HEK293T (cell line): Measurements from ENCODE around the gene OR4D9.
A peak's percentile ranks its signal among the peaks of the same experiment; 100 is the strongest.

Experiments
- CTCF ChIA-PET: fragments of 350-600 bp; formaldehyde crosslinking; extraction: SDS; loops from one replicate; lab custom pipeline; 2021; ENCODE audit warnings: antibody characterized with exemption, inconsistent platforms; lab: Yijun Ruan, JAX
- POLR2A ChIA-PET: fragments of 350-600 bp; formaldehyde crosslinking; extraction: SDS; loops from one replicate; lab custom pipeline; 2020; ENCODE audit warnings: antibody characterized with exemption, inconsistent platforms; lab: Yijun Ruan, JAX
- DNase-seq: peaks from one replicate; pipeline ENCODE4 v3.0.0; 2012; ENCODE audit warnings: mixed read lengths; ENCODE audit errors: extremely low spot score
- ARNT ChIP-seq: fragments of 450-650 bp; IDR thresholded peaks from 2 replicates; pipeline ENCODE4 v1.6.1; 2017; ENCODE audit warnings: mild to moderate bottlenecking
- BHLHE40 ChIP-seq: fragments of 450-650 bp; IDR thresholded peaks from 2 replicates; pipeline ENCODE4 v1.6.1; 2016; ENCODE audit warnings: mild to moderate bottlenecking, moderate library complexity, borderline replicate concordance
- CTBP1 ChIP-seq: fragments of 450-650 bp; IDR thresholded peaks from 2 replicates; pipeline ENCODE4 v1.6.1; 2016; ENCODE audit warnings: borderline replicate concordance
- ELF4 ChIP-seq: fragments of 450-650 bp; IDR thresholded peaks from 2 replicates; pipeline ENCODE4 v1.6.1; 2017; ENCODE audit warnings: antibody characterized with exemption
- FOXA1 ChIP-seq: fragments of 450-650 bp; IDR thresholded peaks from 2 replicates; pipeline ENCODE4 v1.6.1; 2016; ENCODE audit warnings: mild to moderate bottlenecking
- FOXK2 ChIP-seq: fragments of 450-650 bp; IDR thresholded peaks from 2 replicates; pipeline ENCODE4 v1.6.1; 2016; ENCODE audit warnings: mild to moderate bottlenecking
- FOXM1 ChIP-seq: fragments of 450-650 bp; IDR thresholded peaks from 2 replicates; pipeline ENCODE4 v1.6.1; 2017; ENCODE audit warnings: mild to moderate bottlenecking, borderline replicate concordance
- HDGF ChIP-seq: fragments of 450-650 bp; IDR thresholded peaks from 2 replicates; pipeline ENCODE4 v1.6.1; 2017; ENCODE audit warnings: antibody characterized with exemption, borderline replicate concordance
- L3MBTL2 ChIP-seq: fragments of 450-650 bp; conservative IDR thresholded peaks from 2 replicates; pipeline ENCODE4 v1.6.1; 2016; ENCODE audit warnings: mild to moderate bottlenecking
- LEF1 ChIP-seq: fragments of 450-650 bp; IDR thresholded peaks from 2 replicates; pipeline ENCODE4 v1.6.1; 2017; ENCODE audit warnings: mild to moderate bottlenecking, borderline replicate concordance
- NFRKB ChIP-seq: fragments of 450-650 bp; IDR thresholded peaks from 2 replicates; pipeline ENCODE4 v1.6.1; 2016; ENCODE audit warnings: mild to moderate bottlenecking, moderate library complexity
- PKNOX1 ChIP-seq: fragments of 450-650 bp; IDR thresholded peaks from 2 replicates; pipeline ENCODE4 v1.6.1; 2016
- SP1 ChIP-seq: fragments of 450-650 bp; IDR thresholded peaks from 2 replicates; pipeline ENCODE4 v1.6.1; 2017
- SUZ12 ChIP-seq: fragments of 450-650 bp; IDR thresholded peaks from 2 replicates; pipeline ENCODE4 v1.6.1; 2016; ENCODE audit warnings: mild to moderate bottlenecking
- TARDBP ChIP-seq: fragments of 450-650 bp; IDR thresholded peaks from 2 replicates; pipeline ENCODE4 v1.6.1; 2016
- ZNF384 ChIP-seq: fragments of 450-650 bp; IDR thresholded peaks from 2 replicates; pipeline ENCODE4 v1.6.1; 2016

Gene OR4D9

DNA sequence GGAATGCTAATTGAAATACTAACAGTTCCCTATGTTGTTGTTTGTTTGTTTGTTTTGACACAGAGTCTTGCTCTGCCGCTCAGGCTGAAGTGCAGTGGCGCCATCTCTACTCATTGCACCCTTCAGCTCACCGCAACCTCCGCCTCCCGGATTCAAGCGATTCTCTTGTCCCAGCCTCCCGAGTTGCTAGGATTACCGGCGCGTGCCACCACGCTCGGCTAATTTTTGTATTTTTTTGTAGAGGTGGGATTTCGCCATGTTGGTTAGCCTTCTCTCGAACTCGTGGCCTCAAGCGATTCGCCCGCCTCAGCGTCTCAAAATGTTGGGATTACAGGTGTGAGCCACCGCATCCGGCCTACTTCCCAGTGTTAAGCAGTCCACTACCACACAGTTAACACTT, 42.0 kb downstream of the OR4D9 start:
- POLR2A ChIA-PET = interaction anchor here (0.8 to 1.3 kb wide), 2 partner anchors 10 to 116 kb away, joined by 3 read pairs; partner anchors contain the start of gene PATL1
- DNase-seq = no peak
- CTCF ChIA-PET = no interaction called here
- TF ChIP-seq ZNF384 (no peak), L3MBTL2 (no peak), NFRKB (no peak)

DNA sequence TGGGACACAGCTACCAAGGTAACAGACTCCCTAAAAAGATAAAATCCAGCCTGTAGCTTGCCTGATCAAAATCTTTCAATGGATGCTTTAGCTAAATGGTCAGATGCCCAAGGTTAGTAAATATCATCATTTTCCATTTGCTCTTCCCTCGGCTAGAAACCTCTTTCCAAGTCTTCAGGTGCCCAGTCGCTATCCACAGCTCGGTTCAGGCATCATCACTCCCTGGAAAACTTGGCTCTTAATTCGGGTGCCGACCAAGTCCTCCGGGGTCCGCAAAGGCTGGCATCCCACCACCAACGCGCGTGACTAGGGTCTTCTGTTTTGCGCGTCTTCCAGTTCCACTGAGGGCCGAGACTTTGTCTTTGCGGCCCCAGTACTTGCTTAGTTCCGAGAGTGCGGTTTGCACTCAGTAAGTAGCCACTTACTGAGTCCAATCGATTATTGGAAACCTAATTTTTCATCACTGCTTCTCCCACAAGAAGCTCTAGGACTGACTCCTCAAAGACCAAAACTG, 44.3 kb downstream of the OR4D9 start:
- ChIA-PET CTCF (interaction anchor here (0.7 kb wide), 1 partner anchor 292 kb away, joined by 4 read pairs; no protein-coding TSS in a partner anchor), POLR2A (interaction anchor here (1.2 to 1.8 kb wide), 4 partner anchors 18 to 113 kb away, joined by 4 to 7 read pairs (median 5); partner anchors contain the start of genes OSBP and PATL1)
- no peak for DNase-seq
- no peak for TF ChIP-seq ARNT
- no peak for TF ChIP-seq SUZ12
- no peak for TF ChIP-seq HDGF
- no peak for TF ChIP-seq NFRKB

DNA sequence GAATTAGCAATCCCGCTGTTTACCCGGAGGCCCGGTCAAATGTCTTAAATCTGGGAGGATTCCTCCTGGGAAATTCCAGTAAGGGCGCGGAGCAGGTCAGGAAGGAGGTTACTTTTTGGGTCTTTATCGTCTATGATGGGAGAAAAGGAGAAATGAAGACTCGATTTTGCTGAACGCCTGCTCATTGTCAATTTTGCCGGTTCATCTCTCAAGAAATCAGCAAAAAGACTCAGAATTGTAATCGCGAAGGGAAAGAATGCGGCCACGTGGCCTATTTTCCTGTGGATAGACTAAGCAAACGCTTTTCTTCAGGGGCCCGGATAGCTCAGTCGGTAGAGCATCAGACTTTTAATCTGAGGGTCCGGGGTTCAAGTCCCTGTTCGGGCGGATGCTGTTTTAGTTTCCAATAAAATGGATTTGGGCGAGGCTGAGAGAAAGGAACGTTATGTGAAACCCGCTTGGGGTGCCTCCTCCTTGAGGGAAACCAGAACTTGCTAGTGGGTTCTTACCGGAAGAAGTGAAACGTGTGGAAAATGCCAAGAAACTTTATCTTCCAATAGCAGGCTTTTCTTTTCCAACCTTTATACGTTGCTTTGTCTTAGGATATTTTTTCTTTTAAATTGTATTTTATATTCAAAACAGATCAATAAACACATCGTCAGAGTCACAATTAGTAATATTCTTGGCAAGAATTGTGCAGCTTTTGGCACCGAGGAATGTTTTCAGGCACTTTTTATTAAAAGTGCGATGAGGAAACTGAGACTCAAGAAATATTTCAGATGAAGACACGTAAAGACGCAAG, 45.0 kb downstream of the OR4D9 start:
- CTCF ChIA-PET = no interaction called here

DNA sequence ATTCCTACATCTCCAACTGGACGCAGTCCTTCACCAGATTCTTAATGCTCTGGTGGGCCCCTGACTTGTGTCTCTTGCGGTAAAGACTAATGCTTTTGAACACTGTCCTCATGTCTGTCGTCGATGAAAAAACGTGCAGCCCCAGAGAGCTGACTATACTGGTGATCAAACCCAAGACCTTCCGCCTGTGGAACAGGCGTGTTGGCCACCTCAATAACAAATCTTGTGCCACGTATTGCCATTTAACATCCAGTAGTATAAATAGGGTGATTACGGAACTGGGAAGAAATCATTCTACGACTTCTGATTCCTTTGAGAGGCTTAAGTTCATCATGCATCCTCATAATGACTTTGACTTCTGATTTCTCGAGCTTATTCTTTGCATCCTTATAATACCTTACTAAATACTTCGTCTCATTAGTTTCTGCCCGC, 45.6 kb downstream of the OR4D9 start:
- CTCF ChIA-PET = no interaction called here
- POLR2A ChIA-PET = interaction anchor here (0.5 to 1.8 kb wide), 5 partner anchors 9 to 117 kb away, joined by 3 to 7 read pairs (median 5); partner anchors contain the start of gene PATL1
- TF ChIP-seq L3MBTL2 = peak; percentile 54
- TF ChIP-seq SUZ12 = no peak
- DNase-seq = no peak

More for the DNA sequence above, 45.0 kb downstream of the OR4D9 start:
- POLR2A ChIA-PET = interaction anchor here (0.5 to 1.8 kb wide), 6 partner anchors 10 to 118 kb away, joined by 3 to 7 read pairs (median 5); partner anchors contain the start of genes OSBP and PATL1
- no peak for DNase-seq
- peak; percentile 80 for TF ChIP-seq L3MBTL2
- no peak; the same call in 1 of the 2 replicates for TF ChIP-seq ZNF384
- no peak for TF ChIP-seq HDGF

DNA sequence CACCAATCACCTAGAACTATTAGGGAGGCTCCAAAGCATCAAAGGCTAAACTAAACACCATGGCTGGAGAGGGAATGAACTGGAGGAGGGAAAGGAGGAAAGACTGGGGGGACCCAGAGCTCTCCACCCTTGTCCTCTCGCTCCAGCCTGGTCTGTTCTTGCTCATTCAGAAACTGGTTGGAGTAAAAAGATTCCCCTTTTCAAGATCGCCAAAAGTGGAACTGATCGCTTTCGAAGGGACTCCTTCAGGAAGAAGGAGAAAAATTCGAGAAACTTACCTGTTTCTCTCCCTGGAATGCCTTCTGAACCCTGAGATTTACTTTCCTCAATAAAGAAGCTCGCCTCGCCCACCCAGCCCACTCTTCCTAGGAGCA, 46.9 kb downstream of the OR4D9 start:
- ChIA-PET POLR2A (interaction anchor here (1.9 kb wide), 1 partner anchor 9 kb away, joined by 6 read pairs; no protein-coding TSS in a partner anchor), CTCF (interaction anchor here (0.9 kb wide), 1 partner anchor 9 kb away, joined by 7 read pairs; no protein-coding TSS in a partner anchor)
- no peak for DNase-seq
- TF ChIP-seq ARNT (no peak), LEF1 (no peak), ELF4 (no peak), HDGF (no peak), PKNOX1 (no peak), CTBP1 (no peak), FOXK2 (no peak), FOXM1 (no peak), NFRKB (no peak), BHLHE40 (no peak), FOXA1 (no peak), L3MBTL2 (no peak), ZNF384 (no peak), TARDBP (no peak), SP1 (no peak), SUZ12 (no peak)

DNA sequence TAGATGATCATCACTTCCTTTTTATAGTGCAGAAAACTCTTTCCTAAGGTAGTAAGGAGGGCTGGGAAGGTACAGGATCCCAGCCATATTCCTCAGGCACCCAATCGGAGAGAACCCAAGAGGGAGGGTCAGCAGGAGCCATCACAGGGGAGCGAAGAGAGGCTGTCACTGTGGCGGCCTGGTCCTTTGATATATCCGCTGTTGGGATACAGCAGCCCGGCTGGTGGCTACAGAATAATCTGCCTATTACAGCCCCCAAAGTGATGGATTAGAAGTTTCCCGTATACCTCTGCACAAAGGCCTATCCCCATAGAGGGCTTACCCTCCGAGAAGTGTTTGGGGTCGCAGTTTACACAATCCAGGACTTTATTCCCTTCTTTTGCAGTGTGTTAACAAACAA, 48.5 kb downstream of the OR4D9 start:
- ChIA-PET POLR2A (interaction anchor here (0.7 to 1.5 kb wide), 5 partner anchors 8 to 571 kb away, joined by 3 to 9 read pairs (median 4); partner anchors contain the start of genes OSBP and PATL1), CTCF (no interaction called here)
- no peak for TF ChIP-seq PKNOX1
- no peak for TF ChIP-seq LEF1
- no peak for TF ChIP-seq SUZ12
- TF ChIP-seq FOXK2 = no peak
- TF ChIP-seq FOXM1 = no peak
- TF ChIP-seq ELF4 = no peak
- TF ChIP-seq HDGF = no peak
- TF ChIP-seq ZNF384 = no peak
- TF ChIP-seq FOXA1 = no peak
- TF ChIP-seq BHLHE40 = no peak
- no peak for TF ChIP-seq ARNT
- no peak for DNase-seq

DNA sequence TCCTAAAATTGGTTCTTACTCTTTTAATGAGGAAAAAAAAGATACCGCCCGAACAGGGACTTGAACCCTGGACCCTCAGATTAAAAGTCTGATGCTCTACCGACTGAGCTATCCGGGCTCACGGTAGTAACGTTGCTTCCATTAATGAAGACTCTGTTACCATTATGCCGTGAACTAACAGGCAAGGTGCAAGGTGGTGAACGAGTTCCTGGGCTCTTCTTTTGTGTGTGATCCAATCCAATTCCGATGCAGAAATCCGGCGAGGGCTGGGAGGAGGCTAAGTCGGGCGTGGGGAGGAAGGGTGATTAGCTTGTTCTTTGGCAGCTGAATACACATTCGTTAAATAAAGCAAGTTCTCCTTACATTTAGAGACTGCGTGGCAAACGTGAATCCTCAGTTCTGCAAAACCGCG, 49.0 kb downstream of the OR4D9 start:
- CTCF ChIA-PET = no interaction called here

More for the DNA sequence above, 49.0 kb downstream of the OR4D9 start:
- POLR2A ChIA-PET = interaction anchor here (0.7 to 1.5 kb wide), 7 partner anchors 8 to 571 kb away, joined by 3 to 9 read pairs (median 6); partner anchors contain the start of genes OSBP and PATL1
- no peak for DNase-seq
- TF ChIP-seq CTBP1 = no peak
- no peak for TF ChIP-seq FOXK2
- no peak for TF ChIP-seq L3MBTL2
- peak; percentile 25; the same call in 1 of the 2 replicates for TF ChIP-seq ELF4
- TF ChIP-seq ZNF384 = 0 out of 2 replicates have a peak, but pooled peaks have one; percentile 54
- TF ChIP-seq TARDBP = 0 out of 2 replicates have a peak, but pooled peaks have one; percentile 26
- TF ChIP-seq SUZ12 = no peak
